GM21717 (cell line): ENCODE measurements around the gene RGL2.
"Not testable (repeated sequence)": the region's sequence is repeated elsewhere in the genome, so short reads cannot be mapped to it uniquely, and the experiment has no call there.

ENCODE experiments used
- ATAC-seq: cut with Tn5 transposase; IDR thresholded peaks from one replicate; pipeline ENCODE4 v1.9.1; 2021; ENCODE audit warnings: mild to moderate bottlenecking, moderate library complexity; ENCODE audit not compliant: unreplicated experiment

The RGL2 gene

GRCh38 chr6:33273924-33274902 lies 24.5 kb downstream of the RGL2 start:
- ATAC-seq: no peak

DNA sequence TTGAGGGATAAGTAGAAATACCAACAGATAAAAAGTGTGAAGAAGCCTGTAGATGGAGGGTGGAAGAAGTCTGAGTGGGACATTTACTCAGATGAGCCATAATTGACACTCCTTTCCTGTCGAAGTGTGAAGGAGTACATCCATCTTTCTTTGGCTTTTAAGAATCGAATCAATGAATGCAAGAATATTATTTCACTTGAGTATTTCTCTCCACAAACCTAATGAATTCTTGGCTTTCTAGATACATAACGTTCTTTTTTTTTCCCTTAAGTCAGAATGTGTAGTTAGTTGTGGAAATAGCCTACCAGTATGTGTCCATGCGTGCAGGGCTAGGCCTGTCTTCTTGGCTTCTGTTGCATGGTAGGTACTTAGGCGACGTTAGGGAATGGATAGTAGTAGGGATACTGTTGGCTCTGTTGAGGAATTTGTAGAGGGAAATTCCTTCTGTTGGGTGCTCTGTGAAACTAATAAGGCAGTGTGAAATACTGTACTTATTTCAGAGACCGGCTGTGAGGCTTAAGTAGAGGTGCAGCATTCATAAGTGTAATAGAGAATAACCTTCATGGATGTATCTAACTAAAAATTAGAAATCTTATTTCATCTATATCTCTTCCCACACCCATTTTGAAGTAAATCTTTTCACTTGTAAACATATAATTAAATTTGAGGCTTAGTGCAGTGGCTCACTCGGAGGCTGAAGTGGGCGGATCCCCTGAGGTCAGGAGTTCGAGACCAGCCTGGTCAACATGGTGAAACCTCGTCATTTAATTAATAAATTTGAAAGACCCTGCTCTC lies 25.4 kb downstream of the RGL2 start:
- no peak for ATAC-seq

DNA sequence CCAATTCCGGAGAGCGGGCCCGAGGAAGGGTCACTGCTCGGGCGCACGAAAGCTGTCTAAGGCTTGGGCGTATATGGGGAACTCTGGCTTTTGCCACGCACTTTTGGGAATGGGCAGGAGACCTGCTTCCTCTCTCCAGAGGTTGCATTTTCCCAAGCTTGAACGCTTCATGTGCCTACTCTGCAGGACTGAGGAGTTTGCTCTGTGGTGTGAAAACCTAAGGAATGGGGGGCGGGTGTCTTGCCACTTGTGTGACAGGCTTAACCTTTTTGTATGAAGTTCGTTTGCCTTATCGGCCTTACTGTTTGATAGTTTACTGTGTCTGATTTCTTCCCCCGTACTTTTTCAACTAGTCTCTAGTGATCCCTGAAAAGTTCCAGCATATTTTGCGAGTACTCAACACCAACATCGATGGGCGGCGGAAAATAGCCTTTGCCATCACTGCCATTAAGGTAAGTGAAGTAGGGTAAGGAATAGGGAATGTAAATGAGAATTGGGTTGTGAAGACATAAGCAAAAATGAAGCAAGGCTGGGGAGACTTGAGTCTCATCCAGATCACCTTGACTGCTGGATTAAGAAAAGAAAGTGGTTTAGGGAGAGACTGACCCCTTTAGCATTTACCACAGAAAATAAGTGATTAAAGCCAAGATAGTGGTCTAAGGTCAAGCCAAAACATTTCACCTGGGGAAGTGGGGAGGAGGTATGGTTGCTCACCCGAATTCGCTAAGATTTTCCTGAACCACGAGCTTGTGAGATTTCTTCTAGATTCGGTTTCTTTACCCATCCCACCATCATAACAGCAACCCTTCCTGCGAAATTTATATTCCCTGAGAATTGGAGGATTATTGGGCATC lies 26.2 kb downstream of the RGL2 start:
- ATAC-seq: no peak

GRCh38 chr6:33271468-33272274 lies 27.1 kb downstream of the RGL2 start, which contains the start of the genes RPS18 and VPS52:
Gene RPS18, plus strand, starts transcription at chr6:33272075. Its CDS starts 45 bp downstream, at chr6:33272120.
Gene VPS52, minus strand, starts transcription at chr6:33271876. Its CDS starts 201 bp downstream, at chr6:33271675.
- ATAC-seq: peak; percentile 54

DNA sequence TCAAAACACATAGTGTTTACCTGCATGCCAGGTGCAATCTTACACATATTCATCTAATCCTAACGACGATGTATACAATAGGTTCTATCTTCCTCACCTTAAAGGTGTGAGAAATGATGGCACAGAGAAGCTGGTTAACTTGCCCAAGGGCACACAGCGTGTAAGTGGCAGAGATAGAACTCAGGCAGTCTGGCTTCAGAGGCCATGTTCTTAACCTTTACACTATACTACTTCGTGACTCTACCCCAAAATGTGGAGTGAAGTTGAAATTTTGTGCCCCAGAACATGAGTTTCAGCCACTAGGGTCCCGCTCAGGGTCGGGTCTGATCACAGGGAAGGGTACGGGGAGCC lies 27.6 kb downstream of the RGL2 start:
- ATAC-seq: no peak

DNA sequence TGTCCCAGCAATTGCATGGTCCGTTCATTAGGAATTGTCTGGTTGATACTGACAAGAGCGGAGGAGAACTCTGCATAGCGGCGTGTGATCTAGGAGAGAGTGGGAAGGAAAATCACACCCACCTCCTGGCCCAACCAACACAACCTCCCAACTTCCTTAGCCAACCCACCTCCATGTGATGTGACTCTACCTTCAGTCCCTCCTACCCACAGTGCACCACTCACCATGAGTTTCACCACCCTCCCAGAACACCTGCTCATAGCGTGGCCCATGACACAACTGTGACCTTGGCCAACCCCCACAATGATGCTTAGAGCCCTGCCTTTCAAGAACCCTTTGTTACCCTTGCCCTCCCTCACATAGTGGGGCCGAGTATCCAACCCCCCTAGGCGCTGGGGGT lies 34.7 kb downstream of the RGL2 start:
- no peak for ATAC-seq

- not testable (repeated sequence) for ATAC-seq
Observed at GRCh38 chr6:33262490-33262889, 36.3 kb downstream of the RGL2 start.

DNA sequence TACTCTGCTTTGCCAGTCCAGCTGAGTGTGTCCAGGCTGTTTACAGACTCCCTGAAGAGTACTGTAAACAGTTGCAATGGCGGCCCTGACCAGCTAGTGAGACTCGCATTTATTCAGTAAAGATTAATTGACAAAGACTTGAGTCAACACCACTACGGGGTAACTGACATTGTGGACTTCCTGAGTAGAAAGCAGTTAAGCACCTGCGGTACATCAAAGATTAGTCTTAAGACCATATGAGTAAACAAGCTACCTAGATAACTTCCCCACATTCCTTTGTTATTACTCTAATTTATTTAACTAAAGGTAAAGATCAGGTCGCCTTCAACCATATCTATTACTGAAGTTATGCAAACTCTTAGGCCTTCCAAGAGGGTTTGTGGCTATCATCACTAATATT lies 39.7 kb downstream of the RGL2 start:
- no peak for ATAC-seq

- no peak for ATAC-seq
Observed at GRCh38 chr6:33254591-33254990, 44.2 kb downstream of the RGL2 start.

- ATAC-seq: no peak
Observed at GRCh38 chr6:33252759-33253158, 46.0 kb downstream of the RGL2 start.

GRCh38 chr6:33251395-33252012 lies 47.2 kb downstream of the RGL2 start:
- ATAC-seq: no peak

- ATAC-seq: no peak
Observed at GRCh38 chr6:33250731-33251130, 48.0 kb downstream of the RGL2 start.

- peak; percentile 1 for ATAC-seq
Observed at GRCh38 chr6:33249732-33250630, 48.8 kb downstream of the RGL2 start.

DNA sequence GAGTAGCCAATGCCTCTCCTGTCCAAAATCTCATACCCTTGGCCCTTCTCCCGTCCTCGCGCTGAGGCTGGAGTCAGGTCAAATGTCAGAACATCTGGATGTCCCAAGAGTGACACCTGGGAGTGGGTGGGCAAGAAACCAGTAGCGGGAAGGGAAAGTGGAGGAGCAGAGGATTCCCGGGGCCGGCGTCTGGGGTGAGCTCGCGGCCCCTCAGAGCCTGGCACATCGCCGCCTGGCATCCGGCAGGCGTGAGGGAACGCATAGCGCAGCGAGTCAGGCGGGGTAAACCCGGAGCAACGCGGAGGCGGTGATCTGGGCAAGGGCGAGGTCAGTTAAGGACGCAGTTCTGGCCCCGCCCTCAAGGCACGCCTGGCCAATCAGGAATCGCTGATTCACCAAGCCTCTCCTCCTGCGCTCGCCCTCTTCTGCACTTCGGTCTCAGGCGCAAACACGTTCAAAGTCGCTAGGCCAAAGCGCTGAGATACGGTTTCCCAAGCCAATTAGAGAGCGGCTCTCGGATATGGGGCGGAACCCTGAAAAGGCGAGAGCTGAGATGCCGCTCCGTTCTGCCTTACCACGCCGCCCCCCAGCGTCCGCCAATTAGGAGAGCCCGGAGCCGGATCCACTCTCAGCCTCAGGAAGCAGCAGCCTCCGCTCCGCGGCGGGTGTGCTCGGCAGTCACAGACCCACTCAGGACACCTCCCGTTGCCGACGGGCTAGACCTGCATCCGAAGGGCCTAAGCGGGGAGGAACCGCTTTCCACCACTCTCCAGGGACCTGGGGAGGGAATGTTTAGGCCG lies 49.6 kb downstream of the RGL2 start:
- peak; percentile 83 for ATAC-seq

GRCh38 chr6:33248643-33248931 lies 50.2 kb downstream of the RGL2 start:
- peak; percentile 16 for ATAC-seq

- no peak for ATAC-seq
Observed at GRCh38 chr6:33247977-33248642, 50.6 kb downstream of the RGL2 start.

DNA sequence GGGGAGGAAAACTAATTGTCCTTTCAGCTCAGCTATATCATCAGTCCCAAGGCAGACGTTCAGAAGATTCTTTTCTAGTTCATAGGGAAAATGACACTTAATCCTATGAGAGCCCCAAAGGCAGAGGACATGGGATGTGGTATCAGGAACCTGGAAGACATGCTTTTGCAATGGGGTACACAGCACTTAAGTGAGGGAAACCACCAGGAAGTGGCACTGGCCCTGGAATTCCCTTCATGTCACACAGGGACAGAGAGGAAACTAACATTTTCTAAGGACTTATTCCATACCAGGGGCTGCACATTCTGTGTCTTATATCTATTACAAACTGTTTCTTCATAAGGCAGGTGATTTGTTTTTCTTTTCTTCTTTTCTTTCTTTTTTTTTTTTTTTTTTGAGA lies 55.3 kb downstream of the RGL2 start:
- no peak for ATAC-seq
